Midbrain (tissue), 1 donor: Measurements from ENCODE around the gene PCNX3.
A peak's percentile ranks its signal among the peaks of the same experiment; 100 is the strongest.

ENCODE experiments used
- DNase-seq: peaks from one replicate; lab custom pipeline; 2025; lab: John Stamatoyannopoulos, UW

The PCNX3 gene

DNA sequence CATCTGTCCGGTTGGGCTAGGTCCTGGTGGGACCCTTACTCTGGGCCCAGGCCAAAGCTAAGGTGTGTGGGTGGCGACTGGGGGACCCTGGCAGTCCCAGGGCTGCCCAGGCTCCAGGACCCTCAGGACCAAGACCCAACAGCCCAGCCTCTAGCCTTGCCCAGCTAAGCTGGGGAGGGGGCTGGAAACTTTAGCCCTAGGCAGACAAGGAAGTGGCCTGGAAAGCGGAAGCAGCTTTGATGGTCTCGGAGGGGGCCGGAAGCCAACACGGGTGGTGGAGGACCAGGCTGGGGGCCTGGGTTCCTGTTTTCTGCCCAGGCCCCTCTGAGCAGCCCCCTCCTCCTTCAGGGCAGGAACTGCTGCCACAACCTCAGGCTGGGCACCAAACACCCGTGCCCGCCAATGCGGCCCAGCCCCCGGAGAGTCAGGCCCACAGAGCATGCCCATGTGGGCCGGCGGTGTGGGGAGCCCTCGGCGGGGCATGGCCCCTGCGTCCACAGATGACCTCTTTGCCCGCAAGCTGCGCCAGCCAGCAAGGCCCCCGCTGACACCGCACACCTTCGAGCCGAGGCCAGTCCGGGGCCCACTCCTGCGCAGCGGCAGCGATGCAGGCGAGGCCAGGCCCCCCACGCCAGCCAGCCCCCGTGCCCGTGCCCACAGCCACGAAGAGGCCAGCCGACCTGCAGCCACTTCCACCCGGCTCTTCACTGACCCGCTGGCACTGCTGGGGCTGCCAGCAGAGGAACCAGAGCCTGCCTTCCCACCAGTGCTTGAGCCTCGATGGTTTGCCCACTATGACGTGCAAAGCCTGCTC is 25.1 kb downstream of the PCNX3 start:
- DNase-seq: peak; percentile 40

DNA sequence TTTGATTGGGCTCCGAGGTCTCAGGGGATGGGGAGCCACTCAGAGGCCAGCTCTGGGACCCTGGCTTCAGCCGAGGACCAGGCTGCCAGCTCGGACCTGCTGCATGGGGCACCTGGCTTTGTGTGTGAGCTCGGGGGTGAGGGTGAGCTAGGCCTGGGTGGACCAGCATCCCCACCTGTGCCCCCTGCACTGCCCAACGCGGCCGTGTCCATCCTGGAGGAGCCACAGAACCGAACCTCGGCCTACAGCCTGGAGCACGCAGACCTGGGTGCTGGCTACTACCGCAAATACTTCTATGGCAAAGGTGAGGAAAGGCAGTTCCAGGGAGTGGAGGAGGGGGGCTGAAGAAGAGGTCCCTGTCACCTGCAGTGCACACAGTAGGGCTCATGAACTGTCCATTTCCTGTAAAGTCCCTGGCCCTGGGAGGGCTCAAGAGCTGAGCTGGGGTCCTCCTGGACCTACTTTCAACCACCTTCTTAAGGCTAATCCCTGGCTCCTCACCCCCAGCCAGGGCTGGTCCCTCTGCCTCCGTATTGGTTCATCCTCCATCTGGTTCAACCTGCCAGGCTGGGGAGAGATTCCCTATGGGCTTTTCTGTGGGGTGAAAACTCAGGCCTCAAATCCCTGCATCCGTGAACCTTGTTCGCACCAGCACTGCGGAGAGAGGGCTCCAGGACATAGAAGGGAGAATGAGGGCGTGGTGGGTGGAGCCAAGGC is 25.9 kb downstream of the PCNX3 start:
- DNase-seq: no peak

DNA sequence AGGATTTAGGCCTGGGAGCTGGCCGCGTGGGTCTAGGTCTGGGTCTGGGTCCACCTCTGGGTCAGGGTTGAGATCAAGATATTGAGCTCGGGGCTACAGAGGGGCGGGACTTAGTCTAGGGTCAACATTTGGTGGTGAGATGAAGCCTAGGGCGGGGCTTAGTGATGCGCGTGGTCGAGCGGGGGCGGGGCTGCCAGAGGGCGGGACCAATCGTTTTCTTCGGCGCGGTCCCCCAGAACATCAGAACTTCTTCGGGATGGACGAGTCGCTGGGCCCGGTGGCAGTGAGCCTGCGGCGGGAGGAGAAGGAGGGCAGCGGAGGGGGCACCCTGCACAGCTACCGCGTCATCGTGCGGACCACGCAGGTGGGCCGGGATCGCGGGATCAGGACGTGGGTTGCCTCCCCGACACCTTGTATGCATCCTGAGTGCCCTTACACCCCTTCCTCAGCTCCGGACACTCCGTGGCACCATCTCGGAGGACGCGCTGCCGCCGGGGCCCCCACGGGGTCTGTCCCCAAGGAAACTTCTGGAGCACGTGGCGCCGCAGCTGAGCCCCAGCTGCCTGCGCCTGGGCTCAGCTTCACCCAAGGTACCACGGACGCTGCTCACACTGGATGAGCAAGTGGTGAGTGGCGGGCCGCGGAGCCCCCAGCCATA is 26.6 kb downstream of the PCNX3 start:
- DNase-seq: no peak

DNA sequence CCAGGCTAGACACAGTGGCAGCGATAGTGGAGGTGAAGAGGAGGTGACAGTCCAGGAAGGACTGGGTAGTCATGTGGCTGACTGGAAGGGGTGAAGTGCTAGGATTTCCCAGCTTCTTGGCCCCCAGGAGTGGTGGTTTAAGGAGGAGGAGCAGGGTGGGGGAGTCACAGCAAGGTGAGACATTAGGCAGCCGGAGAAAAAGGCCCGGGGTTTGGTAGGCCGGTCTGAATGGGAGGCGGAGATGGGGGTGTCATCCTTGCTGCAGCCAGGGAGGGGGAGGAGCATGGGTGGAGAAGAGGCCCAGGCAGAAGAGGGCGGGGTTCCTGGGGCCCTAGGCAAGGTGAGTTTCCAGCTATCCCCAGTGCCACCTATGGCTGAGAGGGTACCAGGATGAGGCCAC is 28.4 kb downstream of the PCNX3 start:
- no peak for DNase-seq

DNA sequence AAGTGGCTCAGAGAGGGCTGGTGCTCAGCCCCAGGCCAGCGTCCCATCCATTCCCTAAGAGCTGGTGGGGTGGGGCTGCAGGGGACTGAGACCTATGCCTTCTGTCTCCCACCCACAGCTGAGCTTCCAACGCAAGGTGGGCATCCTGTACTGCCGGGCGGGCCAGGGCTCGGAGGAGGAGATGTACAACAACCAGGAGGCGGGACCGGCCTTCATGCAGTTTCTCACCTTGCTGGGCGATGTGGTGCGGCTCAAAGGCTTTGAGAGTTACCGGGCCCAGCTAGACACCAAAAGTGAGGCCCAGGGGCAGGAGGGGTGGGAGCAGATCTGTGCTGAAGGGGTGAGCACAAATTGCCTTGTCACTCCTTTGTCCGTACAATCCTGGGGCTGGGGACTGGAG is 29.3 kb downstream of the PCNX3 start:
- no peak for DNase-seq

DNA sequence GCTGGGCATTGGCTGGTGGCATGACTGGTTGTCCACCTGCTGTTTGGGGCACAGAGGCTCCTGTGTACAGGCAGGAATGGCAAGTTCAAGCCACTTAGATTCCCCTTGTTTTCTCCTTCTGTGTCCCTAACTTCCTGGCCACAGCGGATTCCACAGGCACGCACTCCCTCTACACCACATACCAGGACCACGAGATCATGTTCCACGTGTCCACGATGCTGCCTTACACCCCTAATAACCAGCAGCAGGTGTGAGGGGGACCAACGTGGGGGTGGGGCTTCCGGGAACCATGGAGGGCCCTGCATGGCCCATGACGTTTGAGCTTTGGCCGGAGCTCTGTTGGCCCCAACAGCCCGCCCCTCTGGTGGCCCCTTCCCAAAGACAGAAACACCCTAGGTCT is 30.1 kb downstream of the PCNX3 start:
- no peak for DNase-seq

DNA sequence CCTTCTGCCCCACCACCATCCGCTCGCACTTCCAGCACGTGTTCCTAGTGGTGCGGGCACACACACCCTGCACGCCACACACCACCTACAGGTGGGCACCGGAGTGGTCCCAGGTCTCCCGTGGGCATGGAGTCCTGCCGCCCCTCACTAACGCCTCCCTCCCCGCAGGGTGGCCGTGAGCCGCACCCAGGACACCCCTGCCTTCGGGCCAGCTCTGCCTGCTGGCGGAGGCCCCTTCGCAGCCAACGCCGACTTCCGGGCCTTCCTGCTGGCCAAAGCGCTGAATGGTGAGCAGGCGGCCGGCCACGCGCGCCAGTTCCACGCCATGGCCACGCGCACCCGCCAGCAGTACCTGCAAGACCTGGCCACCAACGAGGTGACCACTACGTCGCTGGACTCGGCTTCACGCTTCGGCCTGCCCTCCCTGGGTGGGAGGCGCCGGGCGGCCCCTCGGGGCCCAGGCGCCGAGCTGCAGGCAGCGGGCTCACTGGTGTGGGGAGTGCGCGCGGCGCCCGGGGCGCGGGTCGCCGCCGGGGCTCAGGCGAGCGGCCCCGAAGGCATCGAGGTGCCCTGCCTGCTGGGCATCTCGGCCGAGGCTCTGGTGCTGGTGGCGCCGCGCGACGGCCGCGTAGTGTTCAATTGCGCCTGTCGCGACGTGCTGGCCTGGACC is 30.8 kb downstream of the PCNX3 start:
- DNase-seq: no peak

DNA sequence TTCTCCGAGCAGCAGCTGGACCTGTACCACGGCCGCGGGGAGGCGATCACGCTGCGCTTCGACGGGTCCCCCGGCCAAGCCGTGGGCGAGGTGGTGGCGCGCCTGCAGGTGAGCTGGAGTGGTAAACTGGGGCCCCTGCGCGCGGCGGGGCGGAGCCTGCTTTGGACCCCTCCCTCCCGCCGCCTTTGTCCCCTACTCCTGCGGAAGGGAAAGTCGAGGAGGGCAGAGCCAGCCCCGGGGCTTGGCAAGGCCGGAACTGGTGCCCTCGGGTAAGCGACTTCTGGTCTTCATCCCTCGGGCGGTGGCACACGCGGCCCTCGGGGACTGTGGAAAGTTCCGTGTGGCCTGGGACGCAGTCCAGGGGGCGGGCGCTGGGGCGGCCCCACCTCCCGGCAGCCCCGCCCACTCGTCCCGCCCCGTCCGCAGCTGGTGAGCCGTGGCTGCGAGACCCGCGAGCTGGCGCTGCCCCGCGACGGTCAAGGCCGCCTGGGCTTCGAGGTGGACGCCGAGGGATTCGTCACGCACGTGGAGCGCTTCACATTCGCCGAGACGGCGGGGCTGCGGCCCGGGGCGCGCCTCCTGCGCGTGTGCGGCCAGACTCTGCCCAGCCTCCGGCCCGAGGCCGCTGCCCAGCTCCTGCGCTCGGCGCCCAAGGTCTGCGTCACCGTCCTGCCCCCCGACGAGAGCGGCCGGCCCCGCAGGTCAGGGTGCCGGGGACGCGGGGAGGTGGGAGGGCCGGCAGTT is 31.6 kb downstream of the PCNX3 start:
- DNase-seq: peak; percentile 40

DNA sequence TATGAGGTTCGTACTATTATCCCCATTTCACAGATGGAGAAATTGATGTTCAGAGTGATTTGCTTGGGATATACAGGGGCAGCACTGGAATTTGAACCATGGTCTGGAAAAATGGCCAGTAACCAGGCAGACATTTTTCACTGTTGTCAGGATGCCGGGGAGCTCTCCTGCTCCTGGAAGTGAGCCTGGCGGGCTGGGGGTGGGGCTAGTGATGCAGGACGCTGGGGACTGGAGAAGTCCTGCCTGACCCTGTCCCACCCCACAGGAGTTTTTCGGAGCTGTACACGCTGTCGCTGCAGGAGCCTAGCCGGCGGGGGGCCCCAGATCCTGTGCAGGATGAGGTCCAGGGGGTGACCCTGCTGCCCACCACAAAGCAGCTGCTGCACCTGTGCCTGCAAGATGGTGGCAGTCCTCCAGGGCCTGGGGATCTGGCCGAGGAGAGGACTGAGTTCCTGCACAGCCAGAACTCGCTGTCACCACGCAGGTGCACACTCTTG is 33.5 kb downstream of the PCNX3 start:
- DNase-seq: no peak

DNA sequence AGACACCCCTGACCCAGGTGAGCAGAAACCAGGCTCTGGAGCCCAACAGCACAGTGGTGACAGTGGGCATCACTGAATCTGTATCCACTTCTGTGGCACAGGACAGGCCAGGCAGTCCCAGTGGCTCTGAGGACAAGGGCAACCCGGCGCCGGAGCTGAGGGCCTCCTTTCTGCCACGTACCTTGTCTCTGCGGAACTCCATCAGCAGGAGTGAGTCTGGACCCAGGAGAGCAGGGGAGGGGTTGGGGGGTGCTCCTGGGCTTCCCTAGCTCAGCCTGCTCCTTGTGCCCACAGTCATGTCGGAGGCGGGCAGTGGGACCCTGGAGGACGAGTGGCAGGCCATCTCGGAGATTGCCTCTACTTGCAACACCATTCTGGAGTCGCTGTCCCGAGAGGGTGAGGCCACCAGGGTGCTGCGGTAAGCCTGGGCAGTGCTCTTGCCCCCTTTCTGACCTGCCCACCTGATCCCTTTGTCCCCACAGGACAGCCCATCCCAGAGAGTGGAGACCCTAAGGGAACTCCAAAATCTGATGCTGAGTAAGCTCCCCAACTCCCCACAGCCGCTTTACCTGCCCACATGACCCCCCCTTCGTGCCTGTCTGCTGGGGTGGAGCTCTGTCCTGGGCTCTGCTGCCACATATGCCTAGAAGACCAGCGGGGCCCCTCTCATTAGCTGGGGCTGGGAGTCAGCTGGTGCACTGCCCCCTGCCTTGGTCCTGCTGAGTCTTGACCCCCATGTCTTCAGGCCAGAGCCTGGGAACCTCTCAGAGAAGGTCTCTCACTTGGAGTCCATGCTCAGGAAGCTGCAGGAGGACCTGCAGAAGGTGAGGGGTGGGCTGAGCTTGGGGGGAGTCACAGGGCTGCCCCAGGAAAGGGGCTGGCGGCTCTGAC is 34.3 kb downstream of the PCNX3 start:
- no peak for DNase-seq

DNA sequence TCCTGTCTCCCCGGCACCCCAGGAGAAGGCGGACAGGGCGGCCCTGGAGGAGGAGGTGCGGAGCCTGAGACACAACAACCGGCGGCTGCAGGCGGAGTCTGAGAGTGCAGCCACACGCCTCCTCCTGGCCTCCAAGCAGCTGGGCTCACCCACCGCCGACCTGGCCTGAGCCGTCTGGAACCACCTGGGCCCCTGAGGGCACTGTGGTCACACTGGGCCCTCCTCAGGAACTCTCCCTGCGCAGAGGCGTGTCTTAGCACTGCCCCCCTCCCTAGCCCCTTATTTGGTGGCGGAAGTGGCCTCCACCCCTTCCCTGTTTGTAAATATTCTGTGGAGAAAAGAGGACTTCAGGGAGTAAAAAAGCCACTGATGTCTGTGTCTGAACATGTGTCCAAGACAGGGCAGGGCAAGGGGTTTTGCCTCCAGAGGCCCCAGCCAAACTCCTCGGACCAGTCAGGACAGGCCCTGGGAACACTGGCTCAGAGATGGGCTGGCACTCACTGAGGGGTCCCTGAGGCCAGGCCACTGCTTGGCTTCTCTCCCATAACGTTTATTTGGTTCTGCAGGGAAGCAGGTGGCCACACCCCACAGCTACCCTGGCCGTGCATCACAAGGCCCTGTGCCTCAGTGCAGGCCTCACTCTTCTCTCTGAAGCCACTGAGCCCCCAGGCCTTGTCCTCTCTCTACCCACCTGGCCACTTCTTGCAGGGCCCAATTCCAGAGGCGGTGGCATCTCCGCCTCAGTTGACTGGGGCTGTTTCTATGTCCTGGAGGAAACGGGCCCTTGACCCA is 35.2 kb downstream of the PCNX3 start:
- DNase-seq: no peak

DNA sequence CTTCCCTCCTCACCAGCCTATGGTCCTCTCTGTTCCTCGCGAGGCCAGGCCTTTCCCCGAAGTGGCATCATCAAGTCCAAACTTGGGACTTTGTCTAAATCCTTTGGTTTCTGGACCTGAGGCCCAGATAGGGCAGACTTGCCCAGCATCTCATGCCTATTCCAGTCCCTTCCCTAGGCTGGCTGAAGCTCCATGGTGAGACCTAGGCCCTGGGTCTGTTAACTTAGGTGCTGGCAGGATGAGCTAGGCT is 35.7 kb downstream of the PCNX3 start:
- DNase-seq: no peak

DNA sequence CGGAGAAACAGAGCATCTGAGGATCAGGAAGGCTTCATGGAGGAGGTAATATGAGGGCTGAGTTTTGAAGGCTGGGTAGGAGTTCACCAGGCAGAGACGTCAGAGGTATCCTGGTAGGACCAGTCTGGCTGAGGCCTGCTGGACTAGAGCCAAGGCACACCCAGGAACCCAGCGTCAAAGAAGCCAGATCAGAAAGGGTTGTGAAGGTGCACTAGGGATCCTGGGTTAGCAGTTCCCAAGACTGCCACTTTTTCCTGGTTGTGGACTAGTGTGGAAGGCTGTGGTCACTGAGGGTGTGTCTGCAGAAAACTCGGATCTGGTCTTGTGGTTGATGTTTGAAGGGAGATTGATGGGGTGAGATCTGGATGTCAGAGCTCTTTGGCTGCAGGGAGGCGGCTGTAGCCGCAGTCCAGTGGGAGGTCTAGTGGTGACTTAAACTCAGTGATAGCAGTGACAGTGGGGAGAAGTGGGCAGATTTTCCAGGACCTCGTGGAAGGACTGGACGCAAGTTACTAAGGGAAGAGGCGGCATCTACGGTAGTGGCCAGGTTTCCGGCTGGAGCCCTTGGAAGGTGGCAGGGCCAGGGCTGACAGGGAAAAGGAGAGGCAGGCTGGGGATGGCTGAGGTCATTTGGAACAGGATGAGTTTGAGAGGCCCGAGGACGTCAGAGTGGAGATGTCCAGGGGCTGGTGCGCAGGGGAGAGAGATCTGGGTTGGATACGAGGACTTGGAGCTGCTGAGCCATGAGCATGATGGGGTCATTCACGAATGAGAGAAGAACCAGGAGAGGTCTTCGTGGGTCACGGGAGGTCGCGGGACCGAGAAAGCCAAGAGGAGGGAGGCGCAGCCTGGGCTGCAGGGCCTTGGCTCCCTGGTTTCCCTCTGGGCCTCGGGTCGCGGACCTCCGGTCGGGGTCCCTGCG is 36.3 kb downstream of the PCNX3 start:
- peak; percentile 10 for DNase-seq

DNA sequence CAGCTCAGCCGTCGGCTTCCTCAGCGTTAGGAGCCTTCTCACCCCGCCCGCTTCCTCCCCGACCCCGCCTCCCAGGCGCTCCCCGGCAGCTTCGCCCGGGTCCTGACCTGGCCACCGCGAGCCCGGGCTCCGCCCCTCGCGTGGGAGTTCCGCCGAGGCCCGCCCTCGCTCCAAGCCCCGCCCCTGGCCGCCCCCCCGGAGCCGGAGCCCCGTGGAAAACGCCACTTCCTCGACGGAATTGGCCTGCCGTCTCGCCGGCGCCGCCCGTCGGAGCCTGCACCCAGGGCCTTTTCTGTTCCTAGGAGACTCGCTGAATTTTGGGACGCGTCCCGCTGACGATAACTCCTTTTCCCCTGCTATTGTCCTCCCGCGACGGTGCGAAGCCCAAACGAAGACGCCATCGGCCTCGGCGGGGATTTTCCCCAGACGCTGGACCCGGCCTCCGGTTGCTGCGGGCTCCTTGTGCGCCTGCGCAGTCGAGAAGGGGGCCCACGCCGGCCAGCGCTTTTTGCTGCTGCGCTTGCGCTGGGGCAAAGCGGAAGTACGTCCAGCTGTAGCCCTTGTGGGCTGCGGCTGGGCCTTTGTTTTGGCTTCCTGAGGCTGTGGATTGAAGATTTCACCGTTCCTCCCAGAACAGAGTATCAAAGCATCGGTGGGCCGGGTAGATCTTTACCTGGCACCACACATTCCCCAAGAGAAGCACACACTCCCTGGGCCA is 37.1 kb downstream of the PCNX3 start:
- DNase-seq: peak; percentile 94

DNA sequence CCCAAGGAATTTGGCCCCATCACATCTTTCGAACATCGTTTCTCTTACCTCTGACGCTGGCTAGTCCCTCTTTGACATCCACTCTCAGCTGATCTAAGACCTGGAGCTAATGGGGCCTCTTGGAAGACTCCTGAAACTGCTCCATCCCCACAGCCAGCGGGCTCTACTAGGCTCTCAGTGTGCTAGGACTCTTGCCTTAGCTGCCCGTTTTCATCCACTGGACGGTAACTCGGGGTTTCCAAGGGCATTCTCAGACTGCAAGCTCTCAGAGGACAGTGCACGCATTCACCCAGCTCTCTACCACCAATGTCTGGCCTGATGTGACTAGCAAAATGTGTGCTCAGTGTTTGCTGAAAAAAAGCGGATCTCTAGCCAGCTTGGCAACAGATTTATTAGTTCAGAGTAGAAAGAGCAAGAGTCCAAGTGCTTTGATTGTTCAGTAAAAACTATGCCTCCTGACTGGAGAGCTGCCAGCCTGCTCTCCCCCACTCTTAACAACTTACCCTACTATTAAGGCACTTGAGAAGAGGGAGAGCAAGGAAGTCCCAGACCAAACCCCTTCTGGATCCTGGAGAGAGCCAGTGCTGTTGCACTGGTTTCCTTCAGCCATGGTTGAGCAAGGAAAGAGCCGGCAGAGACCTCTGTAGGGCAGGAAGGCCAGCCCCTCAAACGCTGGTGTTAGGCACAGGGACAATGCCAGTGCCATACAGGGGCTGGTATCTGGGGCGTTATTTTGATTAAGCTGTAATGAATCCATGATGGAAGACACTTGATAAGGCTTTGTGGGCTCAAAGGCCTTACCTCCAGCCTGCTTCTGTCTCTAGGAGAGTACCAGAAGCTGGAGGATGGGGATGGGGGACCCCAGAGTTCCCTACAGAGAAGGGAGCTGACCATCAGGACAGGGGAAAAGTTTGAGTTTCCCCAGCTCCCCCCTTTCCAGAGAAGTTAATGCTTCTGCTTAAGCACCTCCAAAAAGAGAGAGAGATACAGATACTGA is 38.0 kb downstream of the PCNX3 start:
- DNase-seq: peak; percentile 60

DNA sequence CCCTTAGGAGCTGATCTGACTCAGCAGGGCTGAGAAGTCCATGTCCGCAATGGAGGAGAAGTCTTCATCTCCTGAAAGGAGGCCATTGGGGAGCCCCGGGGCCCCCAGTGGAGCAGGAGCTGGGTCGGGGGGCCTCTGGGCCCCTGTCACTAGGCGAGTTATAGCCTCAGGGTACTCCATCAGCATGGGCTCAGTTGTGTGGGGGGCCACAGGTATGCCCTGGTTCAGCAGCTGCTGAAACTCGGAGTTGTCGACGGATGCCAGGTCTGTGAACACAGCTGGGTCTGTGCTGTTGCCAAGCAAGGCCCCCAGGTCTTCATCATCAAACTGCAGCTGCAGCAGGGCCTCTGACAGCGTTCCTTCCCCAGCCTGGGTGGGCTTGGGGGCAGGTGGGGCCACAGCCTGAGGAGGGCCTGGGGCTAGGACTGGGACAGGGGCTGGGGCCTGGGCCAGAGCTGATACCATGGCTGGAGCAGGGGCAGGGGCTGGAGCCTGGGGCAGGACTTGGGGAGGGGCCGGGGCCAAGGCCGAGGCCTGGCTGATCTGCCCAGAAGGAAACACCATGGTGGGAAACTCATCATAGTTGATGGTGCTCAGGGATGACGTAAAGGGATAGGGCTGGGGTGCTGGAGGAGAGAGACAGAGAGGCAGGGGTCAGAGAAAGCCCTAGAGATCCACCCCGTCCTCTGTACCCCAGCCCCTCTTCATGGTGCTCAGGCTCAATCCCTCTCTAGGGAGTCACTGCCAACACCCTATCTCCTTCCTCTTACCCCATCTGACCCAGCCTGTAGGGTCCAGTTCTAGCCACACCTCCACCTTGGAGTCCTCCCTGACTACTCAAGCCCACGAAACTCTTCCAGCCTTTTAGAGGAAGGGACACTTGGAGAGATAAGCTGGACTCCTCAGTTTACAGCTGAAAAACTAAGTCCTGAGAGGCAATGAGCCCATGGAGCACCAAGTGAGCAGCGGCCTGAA is 39.1 kb downstream of the PCNX3 start:
- DNase-seq: no peak
